Colon (tissue), 2 donors: ENCODE results near the gene CCDC157.
"Not testable (repeated sequence)": the region's sequence is repeated elsewhere in the genome, so short reads cannot be mapped to it uniquely, and the experiment has no call there.

Source experiments
- FAIRE-seq: peaks from 2 replicates; lab custom pipeline; 2012; peaks lifted over from hg19 to GRCh38; lab: Jason Lieb, UNC
- donor health status: control.
- donor health status: control.

The CCDC157 gene

GRCh38 chr22:30326255-30326705, 30.5 kb upstream of the CCDC157 start:
- no peak for FAIRE-seq

- FAIRE-seq, result no peak
Measured at GRCh38 chr22:30326706-30327362, 30.0 kb upstream of the CCDC157 start, which contains the start of gene TBC1D10A. Gene TBC1D10A (minus strand): TSS chr22:30326941. CDS start chr22:30326881, 60 bp downstream.

GRCh38 chr22:30327864-30328345, 28.9 kb upstream of the CCDC157 start:
- FAIRE-seq, result no peak

GRCh38 chr22:30328466-30329049, 28.2 kb upstream of the CCDC157 start:
- FAIRE-seq, result no peak

GRCh38 chr22:30332551-30332950, 24.3 kb upstream of the CCDC157 start:
- no peak for FAIRE-seq

GRCh38 chr22:30332994-30333706, 23.7 kb upstream of the CCDC157 start:
- no peak for FAIRE-seq

- no peak for FAIRE-seq
Measured at GRCh38 chr22:30333707-30334087, 23.1 kb upstream of the CCDC157 start.

GRCh38 chr22:30334646-30335045, 22.2 kb upstream of the CCDC157 start:
- no peak for FAIRE-seq

- no peak for FAIRE-seq
Measured at GRCh38 chr22:30335236-30335635, 21.6 kb upstream of the CCDC157 start.

- no peak for FAIRE-seq
Measured at GRCh38 chr22:30336752-30337460, 19.9 kb upstream of the CCDC157 start.

GRCh38 chr22:30337461-30337778, 19.4 kb upstream of the CCDC157 start:
- FAIRE-seq, result no peak

GRCh38 chr22:30338341-30338740, 18.5 kb upstream of the CCDC157 start:
- FAIRE-seq, result not testable (repeated sequence)

- no peak for FAIRE-seq
Measured at GRCh38 chr22:30338802-30339201, 18.0 kb upstream of the CCDC157 start.

- no peak for FAIRE-seq
Measured at GRCh38 chr22:30340911-30341685, 15.7 kb upstream of the CCDC157 start.

GRCh38 chr22:30344447-30345200, 12.2 kb upstream of the CCDC157 start:
- FAIRE-seq, result no peak

GRCh38 chr22:30347255-30347892, 9.4 kb upstream of the CCDC157 start:
- FAIRE-seq, result no peak

- FAIRE-seq, result no peak
Measured at GRCh38 chr22:30348404-30348803, 8.4 kb upstream of the CCDC157 start.

GRCh38 chr22:30348809-30349208, 8.0 kb upstream of the CCDC157 start:
- no peak for FAIRE-seq

- no peak for FAIRE-seq
Measured at GRCh38 chr22:30351226-30351625, 5.6 kb upstream of the CCDC157 start.

- no peak for FAIRE-seq
Measured at GRCh38 chr22:30354644-30355043, 2.2 kb upstream of the CCDC157 start.

- FAIRE-seq, result no peak
Measured at GRCh38 chr22:30357236-30357570, 396 bp downstream of the CCDC157 start.
